Measurements from ENCODE around the gene EDIL3.

DNA sequence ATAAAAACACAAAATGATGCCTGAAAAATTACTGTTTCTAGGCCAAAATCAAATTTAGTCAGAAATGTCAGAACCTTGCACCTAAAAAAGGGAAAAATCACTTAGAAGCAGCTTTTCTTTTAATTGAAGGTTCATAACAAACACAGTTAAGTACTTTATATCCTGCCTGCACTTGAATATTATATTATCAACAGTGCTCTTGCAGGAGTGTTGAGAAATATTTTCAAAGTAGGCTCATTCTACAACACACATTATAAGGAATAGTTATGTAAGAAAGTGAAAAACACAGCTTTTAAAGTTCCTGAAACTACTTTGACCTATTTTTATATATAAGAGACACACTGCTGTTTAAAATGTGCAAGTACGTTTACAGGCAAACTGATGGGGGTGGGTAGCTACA, 8.3 kb downstream of the EDIL3 start:
- TF ChIP-seq, protein P1, sequence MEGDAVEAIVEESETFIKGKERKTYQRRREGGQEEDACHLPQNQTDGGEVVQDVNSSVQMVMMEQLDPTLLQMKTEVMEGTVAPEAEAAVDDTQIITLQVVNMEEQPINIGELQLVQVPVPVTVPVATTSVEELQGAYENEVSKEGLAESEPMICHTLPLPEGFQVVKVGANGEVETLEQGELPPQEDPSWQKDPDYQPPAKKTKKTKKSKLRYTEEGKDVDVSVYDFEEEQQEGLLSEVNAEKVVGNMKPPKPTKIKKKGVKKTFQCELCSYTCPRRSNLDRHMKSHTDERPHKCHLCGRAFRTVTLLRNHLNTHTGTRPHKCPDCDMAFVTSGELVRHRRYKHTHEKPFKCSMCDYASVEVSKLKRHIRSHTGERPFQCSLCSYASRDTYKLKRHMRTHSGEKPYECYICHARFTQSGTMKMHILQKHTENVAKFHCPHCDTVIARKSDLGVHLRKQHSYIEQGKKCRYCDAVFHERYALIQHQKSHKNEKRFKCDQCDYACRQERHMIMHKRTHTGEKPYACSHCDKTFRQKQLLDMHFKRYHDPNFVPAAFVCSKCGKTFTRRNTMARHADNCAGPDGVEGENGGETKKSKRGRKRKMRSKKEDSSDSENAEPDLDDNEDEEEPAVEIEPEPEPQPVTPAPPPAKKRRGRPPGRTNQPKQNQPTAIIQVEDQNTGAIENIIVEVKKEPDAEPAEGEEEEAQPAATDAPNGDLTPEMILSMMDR (IDR thresholded peaks at IDR 0.05), result no peak
- TF ChIP-seq POLR2A (IDR thresholded peaks at IDR 0.05), result no peak

Measured in esophagus squamous epithelium (tissue), 4 donors.